Natural killer cell (primary cell): ENCODE data around the gene NUDCD3. TPM values are rescaled to one million over a fixed set of nuclear protein-coding genes. Genes with fewer than 3 reads are reported as not detected.
A peak's percentile ranks its signal among the peaks of the same experiment; 100 is the strongest.

Experiments used
- ATAC-seq, 3 donors: fragments of 150-1000 bp in 2 of 3; fragments of 200-7000 bp in 1 of 3; cut with Tn5 transposase; 1 replicate in 1 of 3; 2 replicates in 2 of 3; pipeline ENCODE4 v1.10.0; 2021; ENCODE audit warnings: mild to moderate bottlenecking in 2 of 3, moderate library complexity in 2 of 3
- DNase-seq, 2 donors: peaks; one replicate each; pipeline versions ENCODE4 v3.0.0 to v3.0.0-alpha.2; 2013 to 2021; ENCODE audit warnings: mixed read lengths in 1 of 2
- H3K27ac ChIP-seq: one replicate; pipeline ENCODE4 v1.5.1; 2013; ENCODE audit warnings: mild to moderate bottlenecking, low read length
- H3K27me3 ChIP-seq: one replicate; pipeline ENCODE4 v1.6.1; 2013; ENCODE audit warnings: low read length; ENCODE audit not compliant: control insufficient read depth, insufficient read depth
- H3K36me3 ChIP-seq: one replicate; pipeline ENCODE4 v1.6.1; 2013; ENCODE audit warnings: low read length; ENCODE audit not compliant: control insufficient read depth, insufficient read depth
- H3K4me1 ChIP-seq: one replicate; pipeline ENCODE4 v1.6.1; 2013; ENCODE audit warnings: low read length; ENCODE audit not compliant: control insufficient read depth, insufficient read depth
- H3K4me3 ChIP-seq: one replicate; pipeline ENCODE4 v1.5.1; 2013; ENCODE audit warnings: low read length
- H3K9me3 ChIP-seq: one replicate; pipeline ENCODE4 v1.6.1; 2013; ENCODE audit warnings: low read length; ENCODE audit not compliant: control insufficient read depth, insufficient read depth
- H3K27ac Mint-ChIP-seq, 2 donors: one replicate each; pipeline ENCODE4 v1.8.0; 2022; ENCODE audit warnings: mild to moderate bottlenecking in 2 of 2, mixed read lengths in 2 of 2, moderate library complexity in 1 of 2
- H3K27me3 Mint-ChIP-seq, 2 donors: one replicate each; pipeline ENCODE4 v1.8.0; 2022; ENCODE audit warnings: low read depth in 2 of 2, mixed read lengths in 2 of 2
- H3K36me3 Mint-ChIP-seq: one replicate; pipeline ENCODE4 v1.8.0; 2022; ENCODE audit warnings: mixed read lengths
- H3K4me1 Mint-ChIP-seq, 2 donors: one replicate each; pipeline ENCODE4 v1.8.0; 2022; ENCODE audit warnings: mixed read lengths in 2 of 2
- H3K4me3 Mint-ChIP-seq: one replicate; pipeline ENCODE4 v1.8.0; 2022; ENCODE audit warnings: mild to moderate bottlenecking, moderate library complexity, mixed read lengths
- H3K9me3 Mint-ChIP-seq, 2 donors: one replicate each; pipeline ENCODE4 v1.8.0; 2022; ENCODE audit warnings: mixed read lengths in 2 of 2
- WGBS: methylation state at CpG from one replicate; pipeline ENCODE4 v1.1.7; 2013; ENCODE audit warnings: missing lambda C conversion rate; ENCODE audit not compliant: insufficient coverage; 5-methylcytosine and 5-hydroxymethylcytosine counted together
- intact Hi-C: fragments of 100-400 bp; cut with micrococcal nuclease; formaldehyde crosslinking; loops from one replicate; pipeline ENCODE4 v1.14.2; 2022
- total RNA-seq, 4 donors: library from RNA; stranded (reverse); fragments of 120-200 nt in 1 of 4; gene quantifications; one replicate each; pipeline versions ENCODE4 v1.2.3 to v1.2.4, GENCODE V29; 2013 to 2022
- TF ChIP-seq, protein P1 (sequence below): fragments of 200-600 bp; IDR thresholded peaks from one replicate; pipeline ENCODE4 v1.8.0; 2022; ENCODE audit warnings: antibody characterized with exemption

NUDCD3 gene
- total RNA-seq, 3 donors from 2014 or later (not counting 1 experiment from before 2014, with no cell fraction given), result 50.1 to 79.9 (median 68.7) TPM

DNA sequence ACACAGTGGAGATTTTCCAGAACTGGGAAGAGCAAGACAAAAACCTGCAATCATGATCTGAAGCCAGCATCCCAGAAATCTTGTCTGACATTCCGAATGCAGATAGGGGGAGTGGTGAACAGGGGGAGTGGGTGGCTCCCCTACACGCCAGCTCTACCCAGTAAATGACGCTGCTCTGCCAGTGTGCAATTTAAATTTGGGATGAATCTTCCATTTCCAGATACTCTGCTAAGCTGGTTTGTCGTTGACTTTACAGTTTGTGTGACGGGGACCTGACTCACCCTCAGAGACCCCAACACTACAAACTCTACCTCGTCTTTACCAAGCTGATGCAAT lies 96.4 kb downstream of the NUDCD3 start:
- WGBS, result 98% methylated on average over 6 of the region's 6 CpGs
- H3K27me3 Mint-ChIP-seq, result no peaks in the 10 kb centered on the region

DNA sequence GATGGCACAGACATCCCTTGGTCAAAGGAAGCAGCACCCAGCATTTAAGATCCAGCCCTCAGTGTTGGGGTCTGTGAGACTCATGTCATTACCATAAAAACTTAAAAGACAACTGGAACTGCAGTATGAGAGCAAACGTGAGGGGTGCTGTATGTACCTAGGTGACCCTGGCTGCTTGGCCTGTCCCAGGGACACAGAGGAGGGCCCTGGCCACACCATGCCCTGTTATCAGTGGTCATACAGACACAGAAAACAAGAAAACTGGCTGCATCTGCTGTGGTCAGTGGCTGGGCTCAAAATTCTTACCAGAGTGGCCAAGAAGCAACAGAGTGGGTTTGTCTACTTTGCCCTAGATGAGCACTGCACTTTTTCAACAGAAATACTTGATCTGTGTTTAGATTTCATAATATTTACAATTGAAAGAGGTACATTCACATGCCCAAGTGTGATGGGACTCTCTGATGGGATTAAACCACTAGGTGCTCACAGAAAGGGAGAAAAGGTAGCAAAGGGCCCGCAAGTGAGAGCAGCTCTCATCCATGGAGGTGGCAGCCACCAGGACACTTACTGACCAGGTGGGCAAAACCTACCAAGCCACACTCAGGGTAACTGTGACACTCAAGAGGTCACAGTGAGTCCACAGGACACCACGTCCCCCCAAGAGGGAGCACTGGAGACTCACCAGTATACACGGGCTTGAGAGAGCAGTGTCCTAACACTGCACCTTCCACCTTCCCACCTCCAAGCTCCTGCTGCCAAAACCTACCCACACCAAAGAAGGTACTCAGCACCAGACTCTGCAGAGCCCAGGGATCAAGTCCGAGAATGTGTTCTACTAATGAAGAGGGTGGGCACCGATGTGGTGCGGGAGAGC lies 97.0 kb downstream of the NUDCD3 start:
- Histone ChIP-seq H3K27me3 (no peaks in the 10 kb centered on the region), H3K4me3 (no peak overlapping the region), H3K4me1 (no peaks in the 10 kb centered on the region), H3K27ac (no peak overlapping the region), H3K9me3 (no peaks in the 10 kb centered on the region), H3K36me3 (peaks cover 38% of the 10 kb centered on the region)
- Mint-ChIP-seq H3K36me3 (no peaks in the 10 kb centered on the region), H3K27ac (peak overlapping the region in 1 of 2 donors; percentile 57), H3K4me3 (no peak overlapping the region), H3K9me3 (no peaks in the 10 kb centered on the region), H3K4me1 (peaks cover 6 to 23% of the 10 kb centered on the region in 2 donors), H3K27me3 (no peaks in the 10 kb centered on the region)
- 96% methylated on average over 7 of the region's 7 CpGs for WGBS
- ATAC-seq (no peak), DNase-seq (no peak)
- TF ChIP-seq, protein P1, sequence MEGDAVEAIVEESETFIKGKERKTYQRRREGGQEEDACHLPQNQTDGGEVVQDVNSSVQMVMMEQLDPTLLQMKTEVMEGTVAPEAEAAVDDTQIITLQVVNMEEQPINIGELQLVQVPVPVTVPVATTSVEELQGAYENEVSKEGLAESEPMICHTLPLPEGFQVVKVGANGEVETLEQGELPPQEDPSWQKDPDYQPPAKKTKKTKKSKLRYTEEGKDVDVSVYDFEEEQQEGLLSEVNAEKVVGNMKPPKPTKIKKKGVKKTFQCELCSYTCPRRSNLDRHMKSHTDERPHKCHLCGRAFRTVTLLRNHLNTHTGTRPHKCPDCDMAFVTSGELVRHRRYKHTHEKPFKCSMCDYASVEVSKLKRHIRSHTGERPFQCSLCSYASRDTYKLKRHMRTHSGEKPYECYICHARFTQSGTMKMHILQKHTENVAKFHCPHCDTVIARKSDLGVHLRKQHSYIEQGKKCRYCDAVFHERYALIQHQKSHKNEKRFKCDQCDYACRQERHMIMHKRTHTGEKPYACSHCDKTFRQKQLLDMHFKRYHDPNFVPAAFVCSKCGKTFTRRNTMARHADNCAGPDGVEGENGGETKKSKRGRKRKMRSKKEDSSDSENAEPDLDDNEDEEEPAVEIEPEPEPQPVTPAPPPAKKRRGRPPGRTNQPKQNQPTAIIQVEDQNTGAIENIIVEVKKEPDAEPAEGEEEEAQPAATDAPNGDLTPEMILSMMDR, result no peak
- intact Hi-C loops, result no loop called here

More for the DNA sequence above, 96.4 kb downstream of the NUDCD3 start:
- Histone ChIP-seq H3K27ac (no peak overlapping the region), H3K36me3 (peaks cover 37% of the 10 kb centered on the region), H3K4me3 (no peak overlapping the region), H3K27me3 (no peaks in the 10 kb centered on the region), H3K4me1 (no peaks in the 10 kb centered on the region), H3K9me3 (no peaks in the 10 kb centered on the region)
- no peaks in the 10 kb centered on the region for H3K9me3 Mint-ChIP-seq
- no peak overlapping the region for H3K4me3 Mint-ChIP-seq
- TF ChIP-seq, protein P1, result no peak
- ATAC-seq, result no peak
- H3K4me1 Mint-ChIP-seq, result peaks cover 10 to 23% of the 10 kb centered on the region in 2 donors
- DNase-seq, result no peak
- H3K27ac Mint-ChIP-seq, result no peak overlapping the region
- intact Hi-C loops, result no loop called here
- no peaks in the 10 kb centered on the region for H3K36me3 Mint-ChIP-seq

DNA sequence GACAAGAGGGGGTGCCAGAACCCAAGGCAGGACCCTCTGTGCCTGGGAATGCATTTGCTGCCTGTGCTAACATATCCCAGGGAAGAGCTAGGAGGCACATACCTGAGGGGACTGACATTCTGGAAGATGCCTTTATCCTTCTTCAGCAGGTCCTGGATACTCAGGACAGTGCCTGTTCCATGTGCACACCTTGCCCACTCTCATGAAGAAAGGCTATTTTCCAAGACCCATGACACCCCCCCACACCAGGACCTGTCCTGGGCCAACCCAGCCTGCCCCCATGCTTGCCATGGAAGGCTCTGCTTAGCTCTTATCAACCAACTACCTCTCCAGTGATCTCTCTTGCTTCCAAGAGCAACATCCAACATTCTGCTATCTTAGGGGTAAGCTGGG lies 97.8 kb downstream of the NUDCD3 start:
- Histone ChIP-seq H3K36me3 (peaks cover 40% of the 10 kb centered on the region), H3K4me3 (no peak overlapping the region), H3K4me1 (no peaks in the 10 kb centered on the region), H3K27ac (no peak overlapping the region), H3K27me3 (no peaks in the 10 kb centered on the region), H3K9me3 (no peaks in the 10 kb centered on the region)
- no peaks in the 10 kb centered on the region for H3K27me3 Mint-ChIP-seq
- ATAC-seq (no peak), DNase-seq (no peak)
- TF ChIP-seq, protein P1, result no peak
- intact Hi-C loops, result no loop called here
- H3K27ac Mint-ChIP-seq, result peak overlapping the region in 1 of 2 donors; percentile 57
- H3K4me1 Mint-ChIP-seq, result peaks cover 0 to 19% of the 10 kb centered on the region in 2 donors
- H3K9me3 Mint-ChIP-seq, result no peaks in the 10 kb centered on the region
- H3K36me3 Mint-ChIP-seq, result peaks cover 7% of the 10 kb centered on the region
- no peak overlapping the region for H3K4me3 Mint-ChIP-seq
